MM.1S (cell line): ENCODE results near the gene PREX1.

ENCODE experiments used
- EZH2 ChIP-seq: fragments of 300-600 bp; sonication (generic); optimal IDR thresholded peaks from 2 replicates; pipeline ENCODE3; 2017; ENCODE audit warnings: low read depth, mild to moderate bottlenecking, antibody characterized with exemption, low read length, mixed read lengths
- TF ChIP-seq, protein P1 (sequence below): fragments of 300-600 bp; sonication (generic); IDR thresholded peaks from 2 replicates; pipeline ENCODE4 v1.5.1; 2016; ENCODE audit warnings: antibody characterized with exemption, low read length, mixed read lengths

- TF ChIP-seq EZH2 = no peak
- TF ChIP-seq, protein P1, sequence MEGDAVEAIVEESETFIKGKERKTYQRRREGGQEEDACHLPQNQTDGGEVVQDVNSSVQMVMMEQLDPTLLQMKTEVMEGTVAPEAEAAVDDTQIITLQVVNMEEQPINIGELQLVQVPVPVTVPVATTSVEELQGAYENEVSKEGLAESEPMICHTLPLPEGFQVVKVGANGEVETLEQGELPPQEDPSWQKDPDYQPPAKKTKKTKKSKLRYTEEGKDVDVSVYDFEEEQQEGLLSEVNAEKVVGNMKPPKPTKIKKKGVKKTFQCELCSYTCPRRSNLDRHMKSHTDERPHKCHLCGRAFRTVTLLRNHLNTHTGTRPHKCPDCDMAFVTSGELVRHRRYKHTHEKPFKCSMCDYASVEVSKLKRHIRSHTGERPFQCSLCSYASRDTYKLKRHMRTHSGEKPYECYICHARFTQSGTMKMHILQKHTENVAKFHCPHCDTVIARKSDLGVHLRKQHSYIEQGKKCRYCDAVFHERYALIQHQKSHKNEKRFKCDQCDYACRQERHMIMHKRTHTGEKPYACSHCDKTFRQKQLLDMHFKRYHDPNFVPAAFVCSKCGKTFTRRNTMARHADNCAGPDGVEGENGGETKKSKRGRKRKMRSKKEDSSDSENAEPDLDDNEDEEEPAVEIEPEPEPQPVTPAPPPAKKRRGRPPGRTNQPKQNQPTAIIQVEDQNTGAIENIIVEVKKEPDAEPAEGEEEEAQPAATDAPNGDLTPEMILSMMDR = no peak
Observed at GRCh38 chr20:48822178-48822577, 5.6 kb downstream of the PREX1 start.
